ENCODE results near the gene NLGN3. TPM values are rescaled to one million over a fixed set of nuclear protein-coding genes. Genes with fewer than 3 reads are reported as not detected.
"Not testable (repeated sequence)": the region's sequence is repeated elsewhere in the genome, so short reads cannot be mapped to it uniquely, and the experiment has no call there.

NLGN3 gene
- total RNA-seq, 1 experiment from 2014 or later, result not detected

GRCh38 chrX:71164071-71164470 is 19.4 kb downstream of the NLGN3 start:
- no peak for DNase-seq (ENCODE audit: low spot score)
- in situ Hi-C loops (cut with HindIII; ENCODE audit: low sequenced_read_pairs), result no loop called here

- in situ Hi-C loops (cut with HindIII; ENCODE audit: low sequenced_read_pairs), result no loop called here
Measured at GRCh38 chrX:71166461-71166860, 21.8 kb downstream of the NLGN3 start.

GRCh38 chrX:71167031-71167781 is 22.6 kb downstream of the NLGN3 start:
- in situ Hi-C loops (cut with HindIII; ENCODE audit: low sequenced_read_pairs), result no loop called here
- DNase-seq (ENCODE audit: low spot score), result no peak

More at GRCh38 chrX:71166461-71166860, 21.8 kb downstream of the NLGN3 start:
- DNase-seq (ENCODE audit: low spot score), result peak; percentile 21

- DNase-seq (ENCODE audit: low spot score), result no peak
- in situ Hi-C loops (cut with HindIII; ENCODE audit: low sequenced_read_pairs), result no loop called here
Measured at GRCh38 chrX:71168134-71168533, 23.5 kb downstream of the NLGN3 start.

- no peak for DNase-seq (ENCODE audit: low spot score)
- in situ Hi-C loops (cut with HindIII; ENCODE audit: low sequenced_read_pairs), result no loop called here
Measured at GRCh38 chrX:71169586-71169985, 24.9 kb downstream of the NLGN3 start.

- DNase-seq (ENCODE audit: low spot score), result no peak
- in situ Hi-C loops (cut with HindIII; ENCODE audit: low sequenced_read_pairs), result no loop called here
Measured at GRCh38 chrX:71170660-71171059, 26.0 kb downstream of the NLGN3 start.

GRCh38 chrX:71171110-71171801 is 26.6 kb downstream of the NLGN3 start:
- in situ Hi-C loops (cut with HindIII; ENCODE audit: low sequenced_read_pairs), result no loop called here
- no peak for DNase-seq (ENCODE audit: low spot score)

GRCh38 chrX:71173440-71173839 is 28.8 kb downstream of the NLGN3 start:
- DNase-seq (ENCODE audit: low spot score), result no peak
- in situ Hi-C loops (cut with HindIII; ENCODE audit: low sequenced_read_pairs), result no loop called here

- no peak for DNase-seq (ENCODE audit: low spot score)
- in situ Hi-C loops (cut with HindIII; ENCODE audit: low sequenced_read_pairs), result no loop called here
Measured at GRCh38 chrX:71174795-71175194, 30.2 kb downstream of the NLGN3 start.

- DNase-seq (ENCODE audit: low spot score), result no peak
- in situ Hi-C loops (cut with HindIII; ENCODE audit: low sequenced_read_pairs), result no loop called here
Measured at GRCh38 chrX:71175531-71175930, 30.9 kb downstream of the NLGN3 start.

GRCh38 chrX:71177327-71177726 is 32.7 kb downstream of the NLGN3 start:
- in situ Hi-C loops (cut with HindIII; ENCODE audit: low sequenced_read_pairs), result no loop called here
- DNase-seq (ENCODE audit: low spot score), result no peak

GRCh38 chrX:71178908-71179307 is 34.3 kb downstream of the NLGN3 start:
- in situ Hi-C loops (cut with HindIII; ENCODE audit: low sequenced_read_pairs), result no loop called here
- peak; percentile 77 for DNase-seq (ENCODE audit: low spot score)

- in situ Hi-C loops (cut with HindIII; ENCODE audit: low sequenced_read_pairs); DNase-seq (ENCODE audit: low spot score): not testable (repeated sequence)
Measured at GRCh38 chrX:71180579-71181265, 36.1 kb downstream of the NLGN3 start.

- DNase-seq (ENCODE audit: low spot score), result no peak
- in situ Hi-C loops (cut with HindIII; ENCODE audit: low sequenced_read_pairs), result no loop called here
Measured at GRCh38 chrX:71181558-71181909, 36.9 kb downstream of the NLGN3 start.

- peak; percentile 95 for DNase-seq (ENCODE audit: low spot score)
- in situ Hi-C loops (cut with HindIII; ENCODE audit: low sequenced_read_pairs), result no loop called here
Measured at GRCh38 chrX:71181910-71182799, 37.5 kb downstream of the NLGN3 start.

GRCh38 chrX:71182871-71183270 is 38.2 kb downstream of the NLGN3 start:
- in situ Hi-C loops (cut with HindIII; ENCODE audit: low sequenced_read_pairs), result no loop called here

GRCh38 chrX:71183341-71183740 is 38.7 kb downstream of the NLGN3 start:
- DNase-seq (ENCODE audit: low spot score), result no peak
- in situ Hi-C loops (cut with HindIII; ENCODE audit: low sequenced_read_pairs), result no loop called here

More at GRCh38 chrX:71182871-71183270, 38.2 kb downstream of the NLGN3 start:
- no peak for DNase-seq (ENCODE audit: low spot score)

- no peak for DNase-seq (ENCODE audit: low spot score)
- in situ Hi-C loops (cut with HindIII; ENCODE audit: low sequenced_read_pairs), result no loop called here
Measured at GRCh38 chrX:71184092-71184491, 39.5 kb downstream of the NLGN3 start.

GRCh38 chrX:71184803-71185495 is 40.3 kb downstream of the NLGN3 start:
- DNase-seq (ENCODE audit: low spot score), result peak; percentile 53
- in situ Hi-C loops (cut with HindIII; ENCODE audit: low sequenced_read_pairs), result no loop called here
